K562 (cell line): Measurements from ENCODE around the gene PBX2. TPM values are rescaled to one million over a fixed set of nuclear protein-coding genes. Genes with fewer than 3 reads are reported as not detected.

Experiments used
- CEBPB ChIP-seq: fragments of 450-650 bp; IDR thresholded peaks from 2 replicates; pipeline ENCODE4 v1.6.1; 2016; ENCODE audit warnings: missing genetic modification characterization, missing compliant biosample characterization
- EP400 ChIP-seq: fragments of 450-650 bp; IDR thresholded peaks from 2 replicates; pipeline ENCODE4 v1.6.1; 2017; ENCODE audit warnings: antibody characterized with exemption, mild to moderate bottlenecking, moderate library complexity
- FOS ChIP-seq: IDR thresholded peaks from 3 replicates; pipeline ENCODE4 v1.6.1; 2011; ENCODE audit not compliant: insufficient read length; ENCODE audit errors: extremely low read depth
- FOXK1 ChIP-seq: sonication (generic); formaldehyde crosslinking; IDR thresholded peaks from 2 replicates; pipeline ENCODE4 v1.8.0; 2022; ENCODE audit warnings: missing genetic modification reagents, mild to moderate bottlenecking, borderline replicate concordance
- HDAC8 ChIP-seq: fragments of 450-650 bp; IDR thresholded peaks from 2 replicates; pipeline ENCODE4 v1.6.1; 2016; ENCODE audit warnings: mild to moderate bottlenecking, missing genetic modification characterization, moderate library complexity, missing compliant biosample characterization
- RB1 ChIP-seq: fragments of 450-650 bp; IDR thresholded peaks from 2 replicates; pipeline ENCODE4 v1.6.1; 2017; ENCODE audit warnings: low read depth, mild to moderate bottlenecking
- RBFOX2 ChIP-seq: fragments of 200-400 bp; formaldehyde crosslinking; IDR thresholded peaks from 2 replicates; pipeline ENCODE4 v1.6.1; 2017; ENCODE audit warnings: low read depth, mild to moderate bottlenecking, low read length, moderate library complexity
- RFX1 ChIP-seq: fragments of 450-650 bp; IDR thresholded peaks from 2 replicates; pipeline ENCODE4 v1.6.1; 2016; ENCODE audit warnings: mild to moderate bottlenecking, moderate library complexity
- RUNX1 ChIP-seq: sonication (generic); IDR thresholded peaks from 2 replicates; pipeline ENCODE4 v1.6.1; 2016; ENCODE audit warnings: antibody characterized with exemption, low read depth
- TCF7 ChIP-seq: sonication (generic); IDR thresholded peaks from 2 replicates; pipeline ENCODE4 v1.6.1; 2016; ENCODE audit warnings: antibody characterized with exemption, borderline replicate concordance
- ZNF174 ChIP-seq: fragments of 250-450 bp; sonication (Bioruptor Pico); IDR thresholded peaks from 2 replicates; pipeline ENCODE4 v1.4.0; 2020; ENCODE audit warnings: mild to moderate bottlenecking
- ZNF175 ChIP-seq: fragments of 200-800 bp; sonication (Bioruptor generic); IDR thresholded peaks from 2 replicates; pipeline ENCODE4 v1.6.1; 2016; ENCODE audit warnings: low read depth, mild to moderate bottlenecking, missing genetic modification characterization, missing compliant biosample characterization
- ZNF282 ChIP-seq: sonication (generic); formaldehyde crosslinking; IDR thresholded peaks from 2 replicates; pipeline ENCODE4 v1.8.1; 2023; ENCODE audit warnings: missing genetic modification reagents
- ZNF384 ChIP-seq: IDR thresholded peaks from 2 replicates; pipeline ENCODE4 v1.6.1; 2012; ENCODE audit warnings: low read depth, low read length, improper control_type of control experiment
- ZNF609 ChIP-seq: sonication (generic); formaldehyde crosslinking; IDR thresholded peaks from 2 replicates; pipeline ENCODE4 v1.8.1; 2023; ENCODE audit warnings: missing genetic modification reagents, mild to moderate bottlenecking, borderline replicate concordance
- polyA plus RNA-seq, 8 experiments: library from polyadenylated mRNA; depleted of rRNA in 4 of 8; stranded (reverse) in 5 of 8; unstranded in 3 of 8; fragments of >200 nt; fragmentation: Nextera tagmentation in 2 of 8; fragmentation: Illumina TruSeq in 1 of 8; extraction: Ambion mirVana in 2 of 8; extraction: Trizol in 1 of 8; gene quantifications; 2 replicates each; pipeline versions ENCODE4 v1.2.1 to v1.2.3, GENCODE V29; 2011 to 2014; ENCODE audit warnings: inconsistent platforms in 1 of 8, missing spikeins in 1 of 8
- total RNA-seq, 7 experiments: library from RNA; depleted of rRNA in 6 of 7; stranded (reverse); fragments of >200 nt in 6 of 7; fragmentation: Illumina TruSeq in 2 of 7; extraction: Trizol in 2 of 7; gene quantifications; 2 replicates each; pipeline versions ENCODE4 v1.2.1 to v1.2.3, GENCODE V29; 2011 to 2021; ENCODE audit warnings: low replicate concordance in 1 of 7
- TF ChIP-seq, protein P1 (sequence below): sonication (generic); formaldehyde crosslinking; IDR thresholded peaks from 2 replicates; pipeline ENCODE4 v1.8.0; 2023; ENCODE audit warnings: missing genetic modification reagents, mild to moderate bottlenecking, borderline replicate concordance
- TF ChIP-seq, protein P2 (sequence below): fragments of 450-650 bp; IDR thresholded peaks from 2 replicates; pipeline ENCODE4 v1.6.1; 2016; ENCODE audit warnings: borderline replicate concordance

Gene PBX2
- total and polyA plus RNA-seq, 9 of the 15 experiments (the other 6 are each of a cell fraction or from before 2014, with no cell fraction given) = 1.9 to 134 (median 62.5) TPM

- TF ChIP-seq, protein P1, sequence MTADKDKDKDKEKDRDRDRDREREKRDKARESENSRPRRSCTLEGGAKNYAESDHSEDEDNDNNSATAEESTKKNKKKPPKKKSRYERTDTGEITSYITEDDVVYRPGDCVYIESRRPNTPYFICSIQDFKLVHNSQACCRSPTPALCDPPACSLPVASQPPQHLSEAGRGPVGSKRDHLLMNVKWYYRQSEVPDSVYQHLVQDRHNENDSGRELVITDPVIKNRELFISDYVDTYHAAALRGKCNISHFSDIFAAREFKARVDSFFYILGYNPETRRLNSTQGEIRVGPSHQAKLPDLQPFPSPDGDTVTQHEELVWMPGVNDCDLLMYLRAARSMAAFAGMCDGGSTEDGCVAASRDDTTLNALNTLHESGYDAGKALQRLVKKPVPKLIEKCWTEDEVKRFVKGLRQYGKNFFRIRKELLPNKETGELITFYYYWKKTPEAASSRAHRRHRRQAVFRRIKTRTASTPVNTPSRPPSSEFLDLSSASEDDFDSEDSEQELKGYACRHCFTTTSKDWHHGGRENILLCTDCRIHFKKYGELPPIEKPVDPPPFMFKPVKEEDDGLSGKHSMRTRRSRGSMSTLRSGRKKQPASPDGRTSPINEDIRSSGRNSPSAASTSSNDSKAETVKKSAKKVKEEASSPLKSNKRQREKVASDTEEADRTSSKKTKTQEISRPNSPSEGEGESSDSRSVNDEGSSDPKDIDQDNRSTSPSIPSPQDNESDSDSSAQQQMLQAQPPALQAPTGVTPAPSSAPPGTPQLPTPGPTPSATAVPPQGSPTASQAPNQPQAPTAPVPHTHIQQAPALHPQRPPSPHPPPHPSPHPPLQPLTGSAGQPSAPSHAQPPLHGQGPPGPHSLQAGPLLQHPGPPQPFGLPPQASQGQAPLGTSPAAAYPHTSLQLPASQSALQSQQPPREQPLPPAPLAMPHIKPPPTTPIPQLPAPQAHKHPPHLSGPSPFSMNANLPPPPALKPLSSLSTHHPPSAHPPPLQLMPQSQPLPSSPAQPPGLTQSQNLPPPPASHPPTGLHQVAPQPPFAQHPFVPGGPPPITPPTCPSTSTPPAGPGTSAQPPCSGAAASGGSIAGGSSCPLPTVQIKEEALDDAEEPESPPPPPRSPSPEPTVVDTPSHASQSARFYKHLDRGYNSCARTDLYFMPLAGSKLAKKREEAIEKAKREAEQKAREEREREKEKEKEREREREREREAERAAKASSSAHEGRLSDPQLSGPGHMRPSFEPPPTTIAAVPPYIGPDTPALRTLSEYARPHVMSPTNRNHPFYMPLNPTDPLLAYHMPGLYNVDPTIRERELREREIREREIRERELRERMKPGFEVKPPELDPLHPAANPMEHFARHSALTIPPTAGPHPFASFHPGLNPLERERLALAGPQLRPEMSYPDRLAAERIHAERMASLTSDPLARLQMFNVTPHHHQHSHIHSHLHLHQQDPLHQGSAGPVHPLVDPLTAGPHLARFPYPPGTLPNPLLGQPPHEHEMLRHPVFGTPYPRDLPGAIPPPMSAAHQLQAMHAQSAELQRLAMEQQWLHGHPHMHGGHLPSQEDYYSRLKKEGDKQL (CRISPR knock-in tag) = no peak
- TF ChIP-seq FOS (no peak), ZNF609 (CRISPR knock-in tag) (no peak), ZNF174 (CRISPR knock-in tag) (no peak), RBFOX2 (peak; percentile 68), RB1 (no peak), EP400 (no peak), ZNF175 (no peak), ZNF282 (CRISPR knock-in tag) (no peak), TCF7 (no peak), HDAC8 (tag) (no peak), CEBPB (tag) (no peak), RFX1 (no peak), FOXK1 (CRISPR knock-in tag) (no peak), RUNX1 (no peak), ZNF384 (no peak)
- TF ChIP-seq, protein P2, sequence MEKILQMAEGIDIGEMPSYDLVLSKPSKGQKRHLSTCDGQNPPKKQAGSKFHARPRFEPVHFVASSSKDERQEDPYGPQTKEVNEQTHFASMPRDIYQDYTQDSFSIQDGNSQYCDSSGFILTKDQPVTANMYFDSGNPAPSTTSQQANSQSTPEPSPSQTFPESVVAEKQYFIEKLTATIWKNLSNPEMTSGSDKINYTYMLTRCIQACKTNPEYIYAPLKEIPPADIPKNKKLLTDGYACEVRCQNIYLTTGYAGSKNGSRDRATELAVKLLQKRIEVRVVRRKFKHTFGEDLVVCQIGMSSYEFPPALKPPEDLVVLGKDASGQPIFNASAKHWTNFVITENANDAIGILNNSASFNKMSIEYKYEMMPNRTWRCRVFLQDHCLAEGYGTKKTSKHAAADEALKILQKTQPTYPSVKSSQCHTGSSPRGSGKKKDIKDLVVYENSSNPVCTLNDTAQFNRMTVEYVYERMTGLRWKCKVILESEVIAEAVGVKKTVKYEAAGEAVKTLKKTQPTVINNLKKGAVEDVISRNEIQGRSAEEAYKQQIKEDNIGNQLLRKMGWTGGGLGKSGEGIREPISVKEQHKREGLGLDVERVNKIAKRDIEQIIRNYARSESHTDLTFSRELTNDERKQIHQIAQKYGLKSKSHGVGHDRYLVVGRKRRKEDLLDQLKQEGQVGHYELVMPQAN = 0 out of 2 replicates have a peak, but pooled peaks have one; percentile 39
Measured at GRCh38 chr6:32167154-32167760, 22.7 kb downstream of the PBX2 start (continued).
